Measurements from ENCODE around the gene SAMD5. TPM values are rescaled to one million over a fixed set of nuclear protein-coding genes. Genes with fewer than 3 reads are reported as not detected.

The SAMD5 gene
- total RNA-seq, 1 donor from 2014 or later = 3.2 TPM

GRCh38 chr6:147614501-147614900 lies 106.0 kb downstream of the SAMD5 start:
- no peaks in the 10 kb centered on the region for H3K27me3 ChIP-seq
- no peaks in the 10 kb centered on the region for H3K9me3 ChIP-seq
- no peak overlapping the region for H3K27ac ChIP-seq
- DNase-seq (ENCODE audit: extremely low spot score in 2 of 2) = no peak
- H3K4me1 ChIP-seq = no peaks in the 10 kb centered on the region
- TF ChIP-seq POLR2A (IDR thresholded peaks at IDR 0.05) = no peak
- TF ChIP-seq POLR2AphosphoS5 (IDR thresholded peaks at IDR 0.05; ENCODE audit: insufficient read depth in 1 of 2, low read depth in 1 of 2) = no peak
- TF ChIP-seq CTCF (IDR thresholded peaks at IDR 0.05) = no peak
- intact Hi-C loops (cut with DNase I) = no loop called here
- no peak overlapping the region for H3K4me3 ChIP-seq
- no peaks in the 10 kb centered on the region for H3K36me3 ChIP-seq

- H3K27me3 ChIP-seq = no peaks in the 10 kb centered on the region
- TF ChIP-seq POLR2A (IDR thresholded peaks at IDR 0.05) (no peak), CTCF (IDR thresholded peaks at IDR 0.05) (no peak)
- no peak for DNase-seq (ENCODE audit: extremely low spot score in 2 of 2)
- no peaks in the 10 kb centered on the region for H3K9me3 ChIP-seq
- intact Hi-C loops (cut with DNase I) = no loop called here
- H3K4me3 ChIP-seq = no peak overlapping the region
- H3K36me3 ChIP-seq = no peaks in the 10 kb centered on the region
- H3K4me1 ChIP-seq = no peaks in the 10 kb centered on the region
- H3K27ac ChIP-seq = no peak overlapping the region
Observed at GRCh38 chr6:147615659-147616456, 107.4 kb downstream of the SAMD5 start.

- Histone ChIP-seq H3K4me1 (no peaks in the 10 kb centered on the region), H3K4me3 (no peak overlapping the region), H3K27ac (no peak overlapping the region), H3K36me3 (no peaks in the 10 kb centered on the region), H3K9me3 (no peaks in the 10 kb centered on the region), H3K27me3 (no peaks in the 10 kb centered on the region)
- TF ChIP-seq CTCF (IDR thresholded peaks at IDR 0.05) = no peak
- TF ChIP-seq POLR2AphosphoS5 (IDR thresholded peaks at IDR 0.05; ENCODE audit: insufficient read depth in 1 of 2, low read depth in 1 of 2) = no peak
- TF ChIP-seq POLR2A (IDR thresholded peaks at IDR 0.05) = no peak
- no peak for DNase-seq (ENCODE audit: extremely low spot score in 2 of 2)
- intact Hi-C loops (cut with DNase I) = no loop called here
Observed at GRCh38 chr6:147617366-147617765, 108.9 kb downstream of the SAMD5 start.

GRCh38 chr6:147618457-147618856 lies 110.0 kb downstream of the SAMD5 start:
- DNase-seq (ENCODE audit: extremely low spot score in 2 of 2) = no peak
- H3K36me3 ChIP-seq = no peaks in the 10 kb centered on the region
- no peaks in the 10 kb centered on the region for H3K27me3 ChIP-seq
- TF ChIP-seq POLR2A (IDR thresholded peaks at IDR 0.05) (no peak), CTCF (IDR thresholded peaks at IDR 0.05) (no peak), POLR2AphosphoS5 (IDR thresholded peaks at IDR 0.05; ENCODE audit: insufficient read depth in 1 of 2, low read depth in 1 of 2) (no peak)
- intact Hi-C loops (cut with DNase I) = no loop called here
- H3K27ac ChIP-seq = no peak overlapping the region
- no peaks in the 10 kb centered on the region for H3K4me1 ChIP-seq
- H3K9me3 ChIP-seq = no peaks in the 10 kb centered on the region
- no peak overlapping the region for H3K4me3 ChIP-seq

- no peaks in the 10 kb centered on the region for H3K9me3 ChIP-seq
- DNase-seq (ENCODE audit: extremely low spot score in 2 of 2) = no peak
- intact Hi-C loops (cut with DNase I) = no loop called here
- no peaks in the 10 kb centered on the region for H3K36me3 ChIP-seq
- no peak overlapping the region for H3K27ac ChIP-seq
- TF ChIP-seq POLR2A (IDR thresholded peaks at IDR 0.05) (no peak), CTCF (IDR thresholded peaks at IDR 0.05) (no peak), POLR2AphosphoS5 (IDR thresholded peaks at IDR 0.05; ENCODE audit: insufficient read depth in 1 of 2, low read depth in 1 of 2) (no peak)
- no peaks in the 10 kb centered on the region for H3K4me1 ChIP-seq
- no peak overlapping the region for H3K4me3 ChIP-seq
- no peaks in the 10 kb centered on the region for H3K27me3 ChIP-seq
Observed at GRCh38 chr6:147618927-147619326, 110.4 kb downstream of the SAMD5 start.
